ENCODE measurements around the gene ABI3BP.

The ABI3BP gene

DNA sequence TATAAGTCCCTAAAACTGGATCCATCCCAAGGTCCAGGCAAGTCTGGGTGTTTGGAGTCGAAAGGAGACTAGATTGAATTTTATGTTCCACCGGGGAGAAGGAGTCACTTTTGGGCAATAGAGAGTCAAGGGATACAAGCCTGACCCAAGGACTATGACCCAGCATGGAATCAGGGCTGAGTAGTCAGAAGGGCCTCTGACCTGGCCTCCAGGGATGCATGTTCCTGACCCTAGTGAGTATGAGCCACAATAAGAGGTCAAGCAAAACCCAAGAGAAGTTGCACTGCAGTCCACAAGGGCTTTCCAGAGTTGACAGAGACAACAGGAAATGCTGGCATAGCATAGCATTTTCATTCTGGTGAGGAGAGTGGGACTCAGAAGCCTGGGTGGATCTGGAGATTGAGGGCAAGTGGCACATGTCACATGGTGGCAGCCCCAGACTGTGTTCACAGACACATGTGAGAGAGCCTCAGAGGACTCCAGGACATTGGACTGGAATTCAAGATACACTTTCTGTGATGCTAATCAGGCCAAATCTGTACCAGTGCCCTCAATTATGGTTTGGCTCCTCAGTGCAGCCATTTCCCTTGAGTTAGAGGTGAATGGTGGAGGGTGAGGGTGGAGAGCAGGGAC, 217.0 kb downstream of the ABI3BP start:
- DNase-seq (ENCODE audit: low read depth in 2 of 2), result no peak

- DNase-seq (ENCODE audit: low read depth in 2 of 2), result no peak
Measured at GRCh38 chr3:100775669-100776068, 217.6 kb downstream of the ABI3BP start.

DNA sequence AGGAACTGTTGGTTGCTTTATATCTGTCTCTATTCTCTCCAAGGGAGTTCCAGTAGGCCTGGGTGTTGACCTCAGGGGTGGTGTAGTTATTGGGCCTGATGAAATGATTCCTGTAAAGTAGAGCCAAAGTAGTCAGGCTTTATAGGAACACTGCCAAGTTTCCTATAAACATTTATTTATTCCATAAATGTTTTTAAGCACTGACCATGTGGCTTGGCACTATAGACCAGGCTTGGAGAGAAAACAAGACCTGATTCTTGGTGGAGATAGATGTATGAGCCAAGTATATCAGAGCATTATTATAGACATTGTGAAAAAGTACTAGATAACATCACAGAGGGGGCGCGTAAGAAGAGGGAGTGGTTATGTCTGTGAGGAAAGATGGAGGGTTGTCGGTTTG, 218.0 kb downstream of the ABI3BP start:
- DNase-seq (ENCODE audit: low read depth in 2 of 2), result no peak

GRCh38 chr3:100769693-100770092, 223.5 kb downstream of the ABI3BP start:
- no peak for DNase-seq (ENCODE audit: low read depth in 2 of 2)

- DNase-seq (ENCODE audit: low read depth in 2 of 2), result no peak
Measured at GRCh38 chr3:100766069-100766468, 227.2 kb downstream of the ABI3BP start.

- DNase-seq (ENCODE audit: low read depth in 2 of 2), result no peak
Measured at GRCh38 chr3:100765437-100765975, 227.7 kb downstream of the ABI3BP start.

DNA sequence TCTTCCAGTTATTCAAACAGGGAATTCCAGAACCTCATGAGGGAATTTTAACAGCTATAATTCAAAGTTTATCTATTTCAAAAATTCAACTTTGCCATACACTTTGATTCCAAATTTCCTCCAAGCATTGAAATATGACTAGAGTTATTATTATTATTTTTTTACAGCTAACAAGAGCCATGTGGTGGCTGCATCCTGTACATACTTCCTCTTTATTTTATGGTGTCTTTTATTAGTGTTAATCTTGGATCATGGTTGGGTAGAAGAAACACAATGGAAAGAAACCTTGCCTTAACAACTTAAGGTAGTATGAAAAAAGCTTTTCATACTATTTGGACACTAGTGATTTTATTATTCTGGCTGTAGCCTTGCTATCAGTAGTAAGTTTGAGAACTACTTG, 231.3 kb downstream of the ABI3BP start:
- DNase-seq (ENCODE audit: low read depth in 2 of 2), result no peak

DNA sequence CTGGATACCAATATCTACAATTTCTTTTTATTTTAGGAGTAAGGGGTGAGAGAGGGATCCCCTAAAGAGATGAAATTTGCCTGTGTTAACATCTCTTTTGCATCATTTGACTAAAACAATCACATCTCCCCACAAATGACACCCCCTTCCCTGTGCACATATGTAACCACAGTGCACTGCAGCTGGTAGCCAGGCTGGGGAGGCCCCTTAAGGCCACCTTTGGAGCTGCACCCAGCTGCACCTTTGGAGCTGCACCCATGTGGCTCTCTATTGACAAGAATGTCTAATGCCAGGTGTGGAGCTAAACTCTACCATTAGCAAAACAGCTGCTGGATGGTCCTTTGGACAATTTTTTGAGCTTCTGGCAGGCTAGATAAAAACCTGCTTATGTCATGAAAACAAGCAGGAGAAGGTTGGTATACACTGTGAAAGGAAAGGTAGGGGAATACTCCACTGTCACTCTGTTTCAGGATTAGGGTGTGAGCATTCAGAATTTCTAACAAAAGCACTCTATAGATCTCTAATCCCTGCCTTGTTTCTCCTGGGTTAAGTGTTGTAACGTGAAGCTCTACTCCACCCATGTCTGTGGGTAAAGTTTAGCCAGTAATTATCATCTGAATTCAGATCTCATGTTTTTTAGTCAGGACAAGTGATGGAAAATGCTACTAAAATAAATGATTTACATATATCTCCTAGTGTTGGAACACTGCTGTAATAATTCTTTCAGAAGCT, 231.8 kb downstream of the ABI3BP start:
- DNase-seq (ENCODE audit: low read depth in 2 of 2), result no peak

GRCh38 chr3:100760377-100760776, 232.8 kb downstream of the ABI3BP start:
- no peak for DNase-seq (ENCODE audit: low read depth in 2 of 2)

- no peak for DNase-seq (ENCODE audit: low read depth in 2 of 2)
Measured at GRCh38 chr3:100759950-100760349, 233.3 kb downstream of the ABI3BP start.

GRCh38 chr3:100759159-100759558, 234.1 kb downstream of the ABI3BP start:
- DNase-seq (ENCODE audit: low read depth in 2 of 2), result no peak

- no peak for DNase-seq (ENCODE audit: low read depth in 2 of 2)
Measured at GRCh38 chr3:100756441-100756840, 236.8 kb downstream of the ABI3BP start.

DNA sequence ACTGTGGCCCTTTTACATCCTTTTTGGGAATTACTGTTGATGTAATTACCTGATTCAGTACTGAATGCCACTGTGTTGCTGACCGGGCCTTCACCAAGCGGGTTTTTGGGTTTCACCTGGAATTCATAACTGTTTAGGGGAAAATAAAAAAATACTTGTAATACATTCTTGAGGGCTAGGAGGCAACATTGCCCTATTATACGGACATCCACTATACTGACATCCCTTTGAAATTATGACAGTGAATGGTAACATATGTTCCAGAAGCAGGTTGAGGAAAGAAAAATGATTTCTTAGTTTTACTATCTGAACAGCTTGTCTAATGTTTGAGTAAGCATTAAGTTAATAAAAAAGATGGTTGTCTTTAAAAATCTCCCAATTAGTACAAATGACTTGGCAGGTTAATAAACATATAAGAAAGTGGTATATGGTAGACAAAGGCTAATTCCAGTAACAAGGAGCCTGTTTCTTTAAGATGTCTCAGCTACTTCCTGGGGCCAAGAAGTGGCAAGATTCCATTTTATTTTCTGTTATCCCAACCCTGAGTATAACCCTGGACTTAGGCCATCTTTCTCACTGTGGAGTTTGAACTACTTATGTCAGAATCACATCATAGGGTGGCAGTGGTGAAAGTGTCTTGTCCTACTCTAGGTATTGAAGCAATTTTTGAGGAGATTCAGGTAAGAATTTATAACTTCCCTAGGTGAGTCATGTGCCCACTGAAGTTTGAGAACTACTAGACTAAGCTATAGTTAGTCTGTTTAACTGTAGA, 238.5 kb downstream of the ABI3BP start:
- no peak for DNase-seq (ENCODE audit: low read depth in 2 of 2)

DNA sequence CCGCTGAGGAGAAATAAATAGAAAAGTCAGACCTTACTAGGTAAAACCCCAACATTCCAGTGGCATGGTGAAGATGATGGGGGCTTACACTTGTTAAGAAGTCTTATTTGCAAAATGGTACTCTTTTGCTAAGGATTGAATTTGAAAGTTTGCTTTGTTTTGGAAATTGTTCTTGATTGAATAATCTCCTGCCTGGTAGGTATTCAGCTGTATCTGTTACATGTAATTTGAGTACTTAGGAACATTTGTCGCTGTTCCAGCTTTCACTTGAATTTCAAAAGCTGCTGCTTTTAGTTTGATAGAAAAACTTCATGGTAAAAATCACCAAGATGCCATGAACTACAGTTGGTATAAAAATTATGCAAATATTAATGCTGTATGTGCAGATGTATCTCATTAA, 239.4 kb downstream of the ABI3BP start:
- no peak for DNase-seq (ENCODE audit: low read depth in 2 of 2)

- DNase-seq (ENCODE audit: low read depth in 2 of 2), result no peak
Measured at GRCh38 chr3:100748967-100749366, 244.3 kb downstream of the ABI3BP start.

GRCh38 chr3:100748220-100748619, 245.0 kb downstream of the ABI3BP start:
- no peak for DNase-seq (ENCODE audit: low read depth in 2 of 2)

DNA sequence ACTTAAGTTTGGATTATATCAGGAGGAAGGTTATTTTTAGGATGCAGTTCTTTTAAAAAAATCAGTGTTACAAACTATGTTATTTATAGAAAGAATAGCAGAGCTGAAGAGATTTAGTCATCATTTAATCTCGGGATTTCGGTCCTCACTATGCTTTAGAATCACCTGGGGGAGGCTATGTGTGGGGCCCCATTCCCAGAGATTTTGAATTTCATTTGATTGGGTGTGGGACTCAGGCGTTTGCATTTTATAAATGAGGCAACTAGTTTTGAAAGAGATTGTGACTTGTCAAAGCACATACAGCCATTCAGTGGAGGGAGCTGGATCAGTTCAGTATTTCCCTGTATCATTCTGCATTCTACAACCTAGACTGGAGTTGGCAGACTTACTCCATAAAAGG, 247.1 kb downstream of the ABI3BP start:
- DNase-seq (ENCODE audit: low read depth in 2 of 2), result no peak

- no peak for DNase-seq (ENCODE audit: low read depth in 2 of 2)
Measured at GRCh38 chr3:100745617-100746016, 247.6 kb downstream of the ABI3BP start.

GRCh38 chr3:100744671-100745070, 248.6 kb downstream of the ABI3BP start:
- no peak for DNase-seq (ENCODE audit: low read depth in 2 of 2)

DNA sequence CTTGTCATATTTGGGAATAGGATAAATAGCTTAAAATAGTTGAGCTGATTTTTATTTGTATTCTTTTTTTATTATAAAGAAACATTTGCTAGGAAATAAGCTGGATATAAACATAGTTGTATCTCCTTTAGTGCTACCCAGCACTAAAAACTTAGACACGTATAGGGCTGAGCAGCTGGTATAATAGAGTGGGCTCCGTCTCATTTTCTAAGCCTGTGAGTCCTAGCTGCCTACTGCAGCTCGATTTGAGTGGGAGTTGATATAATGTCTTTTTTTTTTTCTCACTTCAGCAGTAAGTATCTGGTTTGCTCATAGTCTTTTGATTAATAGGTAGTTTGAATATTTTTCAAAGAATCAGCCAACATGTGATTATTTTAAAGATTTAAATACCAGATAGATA, 249.7 kb downstream of the ABI3BP start:
- DNase-seq (ENCODE audit: low read depth in 2 of 2), result no peak

DNA sequence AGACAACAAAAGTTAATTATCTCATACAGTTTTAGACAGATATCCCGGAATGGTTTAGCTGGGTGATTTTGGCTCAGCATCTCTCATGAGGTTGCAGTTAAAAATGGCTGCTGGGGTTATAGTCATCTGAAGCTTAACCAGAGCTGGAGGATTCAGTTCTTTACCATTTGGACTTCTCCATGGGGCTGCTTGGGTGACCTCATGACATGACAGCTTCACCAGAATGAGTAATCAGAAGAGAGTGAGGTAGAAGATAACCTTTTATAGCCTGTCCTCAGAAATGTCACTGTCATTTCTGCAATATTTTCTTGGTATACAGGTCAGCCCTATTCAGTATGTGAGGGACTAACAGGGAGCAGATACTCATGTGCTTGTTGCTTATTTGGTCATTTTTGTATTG, 253.0 kb downstream of the ABI3BP start:
- DNase-seq (ENCODE audit: low read depth in 2 of 2), result no peak

GRCh38 chr3:100737334-100737733, 255.9 kb downstream of the ABI3BP start:
- peak in 1 of 2 experiments; percentile 14 for DNase-seq (ENCODE audit: low read depth in 2 of 2)

DNA sequence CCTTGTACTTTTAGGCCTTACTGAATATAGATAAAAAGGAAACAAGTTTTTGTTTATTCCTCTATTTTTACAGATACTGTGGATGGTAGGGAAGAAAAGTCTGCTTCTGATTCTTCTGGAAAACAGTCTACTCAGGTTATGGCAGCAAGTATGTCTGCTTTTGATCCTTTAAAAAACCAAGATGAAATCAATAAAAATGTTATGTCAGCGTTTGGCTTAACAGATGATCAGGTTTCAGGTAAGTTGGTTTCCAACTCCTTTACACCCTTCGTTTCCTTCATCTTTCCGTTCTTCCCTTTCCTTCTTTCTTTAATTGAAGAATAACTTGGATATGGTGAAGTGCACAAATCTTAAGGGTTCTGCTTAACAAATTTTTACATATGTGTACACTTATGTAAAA, 260.8 kb downstream of the ABI3BP start:
- DNase-seq (ENCODE audit: low read depth in 2 of 2), result no peak
